Glutamatergic neuron (in vitro differentiated cells): Measurements from ENCODE around the gene HOXA10. TPM values are rescaled to one million over a fixed set of nuclear protein-coding genes. Genes with fewer than 3 reads are reported as not detected.

Experiments used
- DNase-seq: peaks from one replicate; pipeline ENCODE4 v3.0.0; 2022
- H3K27ac Mint-ChIP-seq: one replicate; pipeline ENCODE4 v1.8.0; 2020; ENCODE audit warnings: mild to moderate bottlenecking, mixed read lengths, inconsistent platforms; ENCODE audit not compliant: unreplicated experiment
- H3K27me3 Mint-ChIP-seq: one replicate; pipeline ENCODE4 v1.8.0; 2020; ENCODE audit warnings: mild to moderate bottlenecking, moderate library complexity, mixed read lengths, inconsistent platforms; ENCODE audit not compliant: unreplicated experiment
- H3K36me3 Mint-ChIP-seq: one replicate; pipeline ENCODE4 v1.8.0; 2020; ENCODE audit warnings: mild to moderate bottlenecking, mixed read lengths, inconsistent platforms; ENCODE audit not compliant: unreplicated experiment
- H3K4me1 Mint-ChIP-seq: one replicate; pipeline ENCODE4 v1.8.0; 2020; ENCODE audit warnings: mild to moderate bottlenecking, low read depth, mixed read lengths, inconsistent platforms; ENCODE audit not compliant: unreplicated experiment
- H3K4me3 Mint-ChIP-seq: one replicate; pipeline ENCODE4 v1.8.0; 2020; ENCODE audit warnings: mild to moderate bottlenecking, mixed read lengths, inconsistent platforms; ENCODE audit not compliant: unreplicated experiment
- H3K9me3 Mint-ChIP-seq: one replicate; pipeline ENCODE4 v1.8.0; 2020; ENCODE audit warnings: mild to moderate bottlenecking, moderate library complexity, mixed read lengths, inconsistent platforms; ENCODE audit not compliant: unreplicated experiment
- total RNA-seq: library from RNA; stranded (reverse); fragmentation: NEBNext Ultra II Directional; extraction: Animal tissue kit (Norgen Biotek cat#: 25700); gene quantifications from one replicate; pipeline ENCODE4 v1.2.1, GENCODE V29; 2021; ENCODE audit not compliant: unreplicated experiment
- TF ChIP-seq, protein P1 (sequence below): fragments of 200-600 bp; sonication (generic); IDR thresholded peaks from one replicate; pipeline ENCODE4 v1.5.0; 2021; ENCODE audit not compliant: partially characterized antibody, unreplicated experiment

HOXA10 gene
- total RNA-seq, 1 donor from 2014 or later: not detected

DNA sequence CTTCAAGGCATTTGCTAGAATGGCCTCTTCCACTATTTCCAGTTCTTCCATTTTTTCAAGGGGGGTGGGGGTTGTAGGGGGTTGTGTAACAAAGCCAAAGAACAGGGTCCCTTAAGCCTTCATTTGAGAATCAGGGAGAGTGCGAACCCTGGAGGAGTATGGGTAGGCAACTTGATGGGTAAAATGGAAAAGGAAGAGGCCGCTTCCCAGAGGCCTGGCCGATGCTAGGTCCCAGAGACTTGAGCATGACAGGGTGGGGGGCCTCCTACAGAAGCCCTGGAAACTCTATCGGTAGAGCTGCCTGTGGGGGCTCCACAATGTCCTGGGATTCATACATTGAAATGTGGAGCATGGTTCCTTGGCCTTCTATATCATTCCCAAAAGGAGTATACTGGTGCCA, 34.9 kb upstream of the HOXA10 start:
- DNase-seq: no peak
- H3K4me3 Mint-ChIP-seq: no peak overlapping the region
- H3K4me1 Mint-ChIP-seq: peaks cover 3% of the 10 kb centered on the region
- peaks cover 44% of the 10 kb centered on the region for H3K27me3 Mint-ChIP-seq
- H3K36me3 Mint-ChIP-seq: no peaks in the 10 kb centered on the region
- H3K9me3 Mint-ChIP-seq: peaks cover 4% of the 10 kb centered on the region
- no peak overlapping the region for H3K27ac Mint-ChIP-seq
- TF ChIP-seq, protein P1, sequence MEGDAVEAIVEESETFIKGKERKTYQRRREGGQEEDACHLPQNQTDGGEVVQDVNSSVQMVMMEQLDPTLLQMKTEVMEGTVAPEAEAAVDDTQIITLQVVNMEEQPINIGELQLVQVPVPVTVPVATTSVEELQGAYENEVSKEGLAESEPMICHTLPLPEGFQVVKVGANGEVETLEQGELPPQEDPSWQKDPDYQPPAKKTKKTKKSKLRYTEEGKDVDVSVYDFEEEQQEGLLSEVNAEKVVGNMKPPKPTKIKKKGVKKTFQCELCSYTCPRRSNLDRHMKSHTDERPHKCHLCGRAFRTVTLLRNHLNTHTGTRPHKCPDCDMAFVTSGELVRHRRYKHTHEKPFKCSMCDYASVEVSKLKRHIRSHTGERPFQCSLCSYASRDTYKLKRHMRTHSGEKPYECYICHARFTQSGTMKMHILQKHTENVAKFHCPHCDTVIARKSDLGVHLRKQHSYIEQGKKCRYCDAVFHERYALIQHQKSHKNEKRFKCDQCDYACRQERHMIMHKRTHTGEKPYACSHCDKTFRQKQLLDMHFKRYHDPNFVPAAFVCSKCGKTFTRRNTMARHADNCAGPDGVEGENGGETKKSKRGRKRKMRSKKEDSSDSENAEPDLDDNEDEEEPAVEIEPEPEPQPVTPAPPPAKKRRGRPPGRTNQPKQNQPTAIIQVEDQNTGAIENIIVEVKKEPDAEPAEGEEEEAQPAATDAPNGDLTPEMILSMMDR: no peak

DNA sequence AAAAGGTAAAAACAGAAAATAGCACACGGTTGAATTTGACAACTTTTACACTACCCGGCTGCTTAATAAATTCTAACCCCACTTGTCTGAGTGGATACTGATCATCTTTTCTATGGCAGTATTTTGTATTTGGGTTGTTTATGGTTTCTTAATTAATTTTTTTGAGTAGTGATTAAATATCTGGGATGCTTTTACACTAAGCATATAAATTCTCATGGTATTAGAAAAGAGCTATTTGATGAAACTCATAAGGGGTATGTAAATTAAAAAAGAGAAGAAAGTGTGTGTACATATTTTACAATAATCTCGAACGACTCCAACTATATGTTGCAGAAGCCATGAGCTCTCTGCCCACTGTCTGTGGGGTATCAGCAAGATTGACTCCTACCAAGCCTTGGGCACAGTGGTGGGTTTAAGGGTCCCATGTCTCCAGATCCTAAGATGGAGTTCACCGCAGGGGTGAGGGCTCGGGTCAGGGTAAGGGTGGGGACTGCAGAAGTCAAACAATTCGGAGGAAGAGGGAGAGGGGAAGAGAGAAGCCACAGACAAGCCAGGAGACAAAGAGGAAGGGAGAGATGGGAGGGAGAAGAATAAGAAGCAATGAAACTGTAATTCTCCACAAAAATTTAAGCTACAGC, 33.3 kb upstream of the HOXA10 start:
- no peak overlapping the region for H3K27ac Mint-ChIP-seq
- H3K27me3 Mint-ChIP-seq: peaks cover 48% of the 10 kb centered on the region
- TF ChIP-seq, protein P1: no peak
- H3K9me3 Mint-ChIP-seq: peaks cover 6% of the 10 kb centered on the region
- DNase-seq: no peak
- no peaks in the 10 kb centered on the region for H3K36me3 Mint-ChIP-seq
- no peak overlapping the region for H3K4me3 Mint-ChIP-seq
- H3K4me1 Mint-ChIP-seq: peaks cover 3% of the 10 kb centered on the region

DNA sequence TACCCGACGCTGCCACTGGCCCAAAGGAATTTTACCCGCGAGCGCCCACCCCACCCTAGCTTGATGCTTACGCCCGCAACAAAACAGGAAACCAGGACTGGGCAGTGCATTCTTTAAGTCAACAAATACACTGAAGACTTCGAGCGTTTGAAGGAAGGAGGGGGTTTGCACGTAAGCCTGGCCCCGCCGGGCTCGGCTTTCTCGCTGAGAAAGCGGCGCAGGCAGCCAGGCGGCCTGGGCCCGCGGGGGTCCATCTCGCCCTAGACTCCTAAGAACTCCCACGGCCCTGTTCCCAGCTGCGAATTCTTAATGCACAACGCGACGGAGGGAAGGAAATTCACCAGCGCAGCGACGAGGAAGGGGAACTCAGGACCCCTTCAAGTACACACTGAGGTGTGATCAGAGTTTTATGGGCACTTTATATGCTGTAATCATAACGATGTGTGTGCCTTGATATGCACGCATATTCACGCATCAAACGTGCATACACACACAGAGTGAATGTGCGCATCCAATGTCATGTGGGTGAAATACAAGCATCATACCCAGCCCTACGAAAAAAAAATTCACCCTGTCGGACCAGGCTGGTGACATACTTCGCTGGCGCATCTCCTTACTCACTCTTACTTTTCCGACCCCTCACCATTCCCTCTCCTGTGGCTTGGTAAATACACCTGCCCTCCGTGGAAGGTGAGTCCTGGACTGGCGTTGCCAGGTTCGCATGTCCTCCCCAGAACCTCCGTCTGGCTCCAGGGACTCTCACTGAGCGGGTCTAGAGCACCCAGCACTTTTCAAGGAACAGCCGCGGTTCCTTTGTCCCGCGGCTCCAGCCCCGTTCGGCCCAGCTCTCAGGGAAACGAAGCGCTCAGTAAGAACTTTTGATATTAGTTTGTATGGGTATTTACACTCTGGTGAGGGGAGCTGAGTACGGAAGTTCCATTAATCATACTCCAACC, 31.5 kb upstream of the HOXA10 start:
- no peak for DNase-seq
- H3K27ac Mint-ChIP-seq: no peak overlapping the region
- H3K36me3 Mint-ChIP-seq: no peaks in the 10 kb centered on the region
- peaks cover 58% of the 10 kb centered on the region for H3K27me3 Mint-ChIP-seq
- TF ChIP-seq, protein P1: no peak
- H3K9me3 Mint-ChIP-seq: peaks cover 17% of the 10 kb centered on the region
- peaks cover 3% of the 10 kb centered on the region for H3K4me1 Mint-ChIP-seq
- H3K4me3 Mint-ChIP-seq: no peak overlapping the region

DNA sequence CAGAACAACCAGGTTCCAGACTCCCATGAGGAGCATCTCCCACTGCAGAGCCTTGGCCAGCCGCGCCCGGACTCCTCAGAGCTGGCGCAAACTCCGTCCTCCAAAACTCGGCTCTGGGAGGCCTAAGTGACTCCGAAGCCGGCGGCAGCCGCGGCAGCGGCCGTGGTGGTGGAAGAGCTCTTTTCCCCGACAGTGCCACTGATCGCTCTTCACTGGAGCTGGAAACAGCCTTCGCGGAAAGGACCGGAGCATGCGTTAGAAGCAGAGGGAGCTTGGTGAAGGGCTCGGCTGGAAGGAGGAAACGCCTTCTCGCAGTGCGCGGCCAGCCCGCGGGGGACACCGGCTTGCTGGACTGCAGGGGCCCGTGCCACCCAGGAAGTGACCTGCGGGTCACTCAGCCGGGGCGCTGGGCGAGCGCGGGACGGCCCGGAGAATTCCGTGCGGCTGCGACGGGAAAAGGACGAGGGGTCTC, 30.8 kb upstream of the HOXA10 start:
- TF ChIP-seq, protein P1: no peak
- Mint-ChIP-seq H3K4me1 (peaks cover 3% of the 10 kb centered on the region), H3K27ac (no peak overlapping the region), H3K27me3 (peaks cover 59% of the 10 kb centered on the region), H3K4me3 (peak overlapping the region; percentile 25), H3K9me3 (peaks cover 17% of the 10 kb centered on the region), H3K36me3 (no peaks in the 10 kb centered on the region)
- DNase-seq: peak; percentile 49
